Stomach (tissue), 9 donors: ENCODE data around the gene FOXRED1. TPM values are rescaled to one million over a fixed set of nuclear protein-coding genes. Genes with fewer than 3 reads are reported as not detected.

ENCODE experiments used
- DNase-seq, 2 donors: peaks; one replicate each; pipeline versions ENCODE4 v3.0.0 to v3.0.0-alpha.2; 2013 to 2019
- H3K27ac ChIP-seq, 5 donors: fragments of 200-600 bp in 4 of 5; sonication (generic) in 4 of 5; one replicate each; pipeline ENCODE4 v1.5.1; 2013 to 2019; ENCODE audit warnings: mild to moderate bottlenecking in 1 of 5, moderate library complexity in 1 of 5
- H3K27me3 ChIP-seq, 3 donors: fragments of 200-600 bp; sonication (generic); one replicate each; pipeline ENCODE4 v1.5.1; 2017 to 2019; ENCODE audit warnings: mixed run types in 1 of 3
- H3K36me3 ChIP-seq, 4 donors: fragments of 200-600 bp; sonication (generic); 1 replicate in 3 of 4; 2 replicates in 1 of 4; pipeline ENCODE4 v1.5.1; 2016 to 2019
- H3K4me1 ChIP-seq, 4 donors: fragments of 200-600 bp; sonication (generic); one replicate each; pipeline ENCODE4 v1.5.1; 2016 to 2019
- H3K4me3 ChIP-seq, 4 donors: fragments of 200-600 bp; sonication (generic) in 3 of 4; one replicate each; pipeline ENCODE4 v1.5.1; 2016 to 2019; ENCODE audit warnings: mild to moderate bottlenecking in 1 of 4
- H3K9me3 ChIP-seq, 4 donors: fragments of 200-600 bp; sonication (generic); one replicate each; pipeline ENCODE4 v1.5.1; 2016 to 2019
- EP300 ChIP-seq: sonication (generic); formaldehyde crosslinking; IDR thresholded peaks from one replicate; pipeline ENCODE4 v1.6.1; 2017; ENCODE audit warnings: antibody characterized with exemption
- POLR2A ChIP-seq, 4 donors: fragments of 450-650 bp; IDR thresholded peaks; one replicate each; pipeline ENCODE4 v1.6.1; 2016; ENCODE audit warnings: antibody characterized with exemption in 4 of 4, control low read depth in 2 of 4, mild to moderate bottlenecking in 1 of 4, moderate library complexity in 1 of 4
- POLR2AphosphoS5 ChIP-seq, 3 donors: sonication (generic); formaldehyde crosslinking; IDR thresholded peaks; one replicate each; pipeline ENCODE4 v1.6.1; 2016; ENCODE audit warnings: antibody characterized with exemption in 3 of 3
- WGBS, 5 donors: extraction: QIAGEN DNeasy Blood & Tissue Kit in 3 of 5; methylation state at CpG; one replicate each; pipeline versions ENCODE4 v1.1.5 to v1.1.7; 2013 to 2018; 5-methylcytosine and 5-hydroxymethylcytosine counted together
- intact Hi-C: fragments of 100-400 bp; cut with DNase I; formaldehyde crosslinking; loops from one replicate; pipeline ENCODE4 v1.15.1; 2023; ENCODE audit warnings: low total_unique reads
- polyA plus RNA-seq, 3 donors: library from polyadenylated mRNA; stranded (reverse); fragments of 200-250 nt; gene quantifications; one replicate each; pipeline ENCODE4 v1.2.3, GENCODE V29; 2013
- total RNA-seq, 5 donors: library from RNA; depleted of rRNA; stranded (reverse); fragments of >200 nt; gene quantifications; one replicate each; pipeline versions ENCODE4 v1.1.0 to v1.2.3, GENCODE V29; 2014 to 2016
- TF ChIP-seq, protein P1 (sequence below), 7 experiments: fragments of 450-650 bp in 4 of 7; fragments of 200-600 bp in 3 of 7; sonication (generic) in 3 of 7; IDR thresholded peaks; one replicate each; pipeline ENCODE4 v1.5.1; 2016 to 2019; ENCODE audit warnings: antibody characterized with exemption in 7 of 7, control low read depth in 2 of 7, mild to moderate bottlenecking in 1 of 7
- donor health status: healthy with polysubstance abuse.
- donor health status: Bipolar disorder and iron deficiency.
- donor health status: healthy.

The FOXRED1 gene
- total and polyA plus RNA-seq, 8 donors: 5.4 to 26.3 (median 17.4) TPM

DNA sequence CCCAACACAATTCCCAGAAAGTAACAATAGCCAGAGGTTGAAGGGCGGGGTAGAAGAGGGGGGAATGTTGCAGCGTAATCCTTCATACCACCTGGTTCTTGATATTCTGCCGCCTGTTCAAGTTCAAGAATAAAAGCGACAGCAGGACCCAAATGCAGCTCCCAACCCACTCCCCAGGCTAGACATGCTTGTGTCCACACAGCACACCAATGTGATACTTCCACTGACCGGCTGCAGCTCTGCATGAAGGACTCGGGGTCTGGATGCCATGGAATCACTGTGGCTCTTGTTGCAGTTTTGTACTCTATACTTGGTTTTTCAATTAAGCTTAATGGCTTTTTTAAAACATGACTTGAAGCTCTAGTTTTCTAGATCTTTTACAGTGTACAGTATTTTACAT, 6.7 kb upstream of the FOXRED1 start:
- Histone ChIP-seq H3K36me3 (peaks cover 61 to 89% (median 80%) of the 10 kb centered on the region in 4 donors), H3K27me3 (no peaks in the 10 kb centered on the region), H3K9me3 (no peaks in the 10 kb centered on the region), H3K4me3 (no peak overlapping the region), H3K27ac (no peak overlapping the region), H3K4me1 (peaks cover 0 to 16% (median 13%) of the 10 kb centered on the region in 4 donors)
- TF ChIP-seq EP300: no peak
- intact Hi-C loops: no loop called here
- 83 to 95% (median 88%) methylated on average over 6 of the region's 6 CpGs for WGBS, 5 donors
- no peak for DNase-seq

DNA sequence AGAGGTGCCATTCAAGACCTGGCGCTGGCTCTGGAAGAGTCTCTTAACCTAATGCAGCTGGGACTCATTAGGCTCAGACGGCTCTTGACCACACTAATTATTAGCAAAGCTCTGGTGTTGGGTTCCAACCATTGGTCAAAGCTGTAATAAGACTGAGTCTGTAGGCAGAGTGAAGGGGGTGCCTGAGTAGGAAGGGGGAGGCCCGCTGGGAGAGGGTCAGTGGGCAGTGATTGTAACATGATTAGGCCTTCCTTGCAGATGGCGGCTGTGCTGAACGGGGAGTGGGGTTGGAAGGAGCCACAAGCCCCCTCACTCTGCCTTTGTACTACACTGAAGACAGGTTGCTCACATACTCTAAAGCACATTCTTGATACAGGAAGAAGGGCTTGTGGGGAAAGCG, 5.5 kb upstream of the FOXRED1 start:
- DNase-seq: no peak
- H3K9me3 ChIP-seq: no peaks in the 10 kb centered on the region
- intact Hi-C loops: no loop called here
- TF ChIP-seq POLR2AphosphoS5 (IDR thresholded peaks at IDR 0.05) (no peak), POLR2A (IDR thresholded peaks at IDR 0.05) (no peak), EP300 (no peak)
- TF ChIP-seq, protein P1, sequence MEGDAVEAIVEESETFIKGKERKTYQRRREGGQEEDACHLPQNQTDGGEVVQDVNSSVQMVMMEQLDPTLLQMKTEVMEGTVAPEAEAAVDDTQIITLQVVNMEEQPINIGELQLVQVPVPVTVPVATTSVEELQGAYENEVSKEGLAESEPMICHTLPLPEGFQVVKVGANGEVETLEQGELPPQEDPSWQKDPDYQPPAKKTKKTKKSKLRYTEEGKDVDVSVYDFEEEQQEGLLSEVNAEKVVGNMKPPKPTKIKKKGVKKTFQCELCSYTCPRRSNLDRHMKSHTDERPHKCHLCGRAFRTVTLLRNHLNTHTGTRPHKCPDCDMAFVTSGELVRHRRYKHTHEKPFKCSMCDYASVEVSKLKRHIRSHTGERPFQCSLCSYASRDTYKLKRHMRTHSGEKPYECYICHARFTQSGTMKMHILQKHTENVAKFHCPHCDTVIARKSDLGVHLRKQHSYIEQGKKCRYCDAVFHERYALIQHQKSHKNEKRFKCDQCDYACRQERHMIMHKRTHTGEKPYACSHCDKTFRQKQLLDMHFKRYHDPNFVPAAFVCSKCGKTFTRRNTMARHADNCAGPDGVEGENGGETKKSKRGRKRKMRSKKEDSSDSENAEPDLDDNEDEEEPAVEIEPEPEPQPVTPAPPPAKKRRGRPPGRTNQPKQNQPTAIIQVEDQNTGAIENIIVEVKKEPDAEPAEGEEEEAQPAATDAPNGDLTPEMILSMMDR (IDR thresholded peaks at IDR 0.05): no peak
- 86 to 96% (median 87%) methylated on average over 6 of the region's 6 CpGs for WGBS, 5 donors
- H3K4me1 ChIP-seq: peaks cover 6 to 24% (median 22%) of the 10 kb centered on the region in 4 donors
- H3K27me3 ChIP-seq: no peaks in the 10 kb centered on the region
- H3K4me3 ChIP-seq: no peak overlapping the region
- peaks cover 55 to 81% (median 72%) of the 10 kb centered on the region in 4 donors for H3K36me3 ChIP-seq
- H3K27ac ChIP-seq: no peak overlapping the region

DNA sequence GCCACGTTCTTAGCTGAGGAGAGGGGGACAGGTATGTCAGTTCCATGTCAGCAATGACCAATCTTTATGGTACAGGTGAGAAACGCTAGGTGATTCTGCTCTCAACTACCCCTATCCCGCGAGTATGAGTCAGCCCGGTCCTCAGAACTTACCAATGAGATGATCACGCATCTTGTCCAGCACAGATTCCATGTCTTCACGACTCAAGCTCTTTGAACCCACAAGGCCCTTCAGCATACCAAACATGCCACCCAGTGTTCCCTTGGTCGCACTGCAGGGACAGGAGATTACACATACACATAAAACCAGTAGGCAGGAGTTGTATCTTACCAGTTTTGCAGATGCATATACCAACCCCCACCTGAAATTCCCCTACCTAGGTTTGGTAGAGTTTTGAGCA, 3.1 kb upstream of the FOXRED1 start:
- TF ChIP-seq POLR2A (IDR thresholded peaks at IDR 0.05) (no peak), EP300 (no peak), POLR2AphosphoS5 (IDR thresholded peaks at IDR 0.05) (no peak)
- TF ChIP-seq, protein P1 (IDR thresholded peaks at IDR 0.05): no peak
- no peak for DNase-seq
- intact Hi-C loops: no loop called here

DNA sequence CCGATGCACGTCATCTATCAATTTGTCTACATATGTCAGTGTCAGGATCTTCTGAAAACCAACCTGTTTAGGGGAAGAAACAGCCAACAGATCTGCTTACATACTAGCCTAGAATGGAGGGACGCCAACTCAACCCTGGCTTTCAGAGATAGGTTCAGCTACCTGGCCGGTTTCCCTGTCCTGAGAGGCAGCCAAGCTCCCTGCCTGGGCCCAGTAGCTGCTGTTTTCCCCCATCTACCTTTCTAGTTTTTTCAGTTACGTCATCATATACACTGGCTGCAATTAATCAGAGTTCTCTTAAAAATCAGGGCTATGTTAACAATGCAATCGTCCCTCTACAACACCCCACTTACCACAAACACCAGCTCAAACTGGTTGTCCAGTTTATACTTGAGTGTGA, 1.3 kb upstream of the FOXRED1 start:
- DNase-seq: peak in 1 of 2 donors; percentile 90
- Histone ChIP-seq H3K4me3 (peak overlapping the region; percentile 71 to 98 (median 86)), H3K27me3 (no peaks in the 10 kb centered on the region), H3K4me1 (peaks cover 12 to 40% (median 33%) of the 10 kb centered on the region in 4 donors), H3K9me3 (no peaks in the 10 kb centered on the region), H3K27ac (peak overlapping the region; percentile 72 to 98 (median 95)), H3K36me3 (peaks cover 46 to 57% (median 52%) of the 10 kb centered on the region in 4 donors)
- TF ChIP-seq EP300 (no peak), POLR2A (IDR thresholded peaks at IDR 0.05) (no peak), POLR2AphosphoS5 (IDR thresholded peaks at IDR 0.05) (no peak)
- TF ChIP-seq, protein P1 (IDR thresholded peaks at IDR 0.05): no peak
- WGBS, 5 donors: 25 to 48% (median 44%) methylated on average over 6 of the region's 6 CpGs
- intact Hi-C loops: no loop called here

More for the DNA sequence above, 3.1 kb upstream of the FOXRED1 start:
- 64 to 82% (median 79%) methylated on average over 8 of the region's 8 CpGs for WGBS, 5 donors
- H3K4me3 ChIP-seq: no peak overlapping the region
- H3K36me3 ChIP-seq: peaks cover 55 to 68% (median 67%) of the 10 kb centered on the region in 4 donors
- no peaks in the 10 kb centered on the region for H3K27me3 ChIP-seq
- no peak overlapping the region for H3K27ac ChIP-seq
- H3K9me3 ChIP-seq: no peaks in the 10 kb centered on the region
- peaks cover 12 to 40% (median 33%) of the 10 kb centered on the region in 4 donors for H3K4me1 ChIP-seq

DNA sequence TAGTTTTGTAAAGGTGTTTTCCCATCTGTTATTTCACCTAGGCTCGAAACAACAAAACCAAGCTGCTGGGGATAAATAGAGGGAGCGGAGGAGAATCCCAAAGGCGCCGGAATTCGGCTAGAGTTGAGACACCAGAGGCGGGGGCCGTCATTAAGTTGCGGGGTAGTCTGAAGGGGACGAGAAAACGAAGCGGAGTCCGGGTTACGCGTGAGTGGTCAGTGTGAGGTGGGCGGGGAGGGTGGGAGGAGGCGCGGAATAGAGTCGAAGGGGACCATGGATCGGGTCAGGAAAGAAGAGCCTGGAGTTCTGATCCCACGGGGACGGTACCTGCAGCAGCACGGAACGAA, 620 bp upstream of the FOXRED1 start:
- intact Hi-C loops: no loop called here
- no peaks in the 10 kb centered on the region for H3K27me3 ChIP-seq
- DNase-seq: no peak
- 0 to 1% (median 1%) methylated on average over 23 of the region's 23 CpGs for WGBS, 5 donors
- H3K4me1 ChIP-seq: peaks cover 12 to 40% (median 33%) of the 10 kb centered on the region in 4 donors
- H3K36me3 ChIP-seq: peaks cover 40 to 57% (median 52%) of the 10 kb centered on the region in 4 donors
- TF ChIP-seq POLR2A (IDR thresholded peaks at IDR 0.05) (no peak), EP300 (no peak), POLR2AphosphoS5 (IDR thresholded peaks at IDR 0.05) (no peak)
- TF ChIP-seq, protein P1 (IDR thresholded peaks at IDR 0.05): no peak
- H3K9me3 ChIP-seq: no peaks in the 10 kb centered on the region
- H3K27ac ChIP-seq: peak overlapping the region; percentile 83 to 98 (median 95)
- H3K4me3 ChIP-seq: peak overlapping the region; percentile 71 to 98 (median 86)
